HG03159 (cell line): ENCODE data around the gene DOCK3.

Experiments
- ATAC-seq: cut with Tn5 transposase; IDR thresholded peaks from one replicate; pipeline ENCODE4 v1.9.1; 2021; ENCODE audit warnings: mild to moderate bottlenecking, moderate library complexity; ENCODE audit not compliant: unreplicated experiment

The DOCK3 gene

GRCh38 chr3:51393134-51393495, 718.4 kb downstream of the DOCK3 start:
- no peak for ATAC-seq

- no peak for ATAC-seq
Measured at GRCh38 chr3:51393564-51393963, 718.8 kb downstream of the DOCK3 start.

GRCh38 chr3:51394541-51394940, 719.8 kb downstream of the DOCK3 start:
- no peak for ATAC-seq

- ATAC-seq, result no peak
Measured at GRCh38 chr3:51395493-51396213, 720.9 kb downstream of the DOCK3 start.

- ATAC-seq, result no peak
Measured at GRCh38 chr3:51396401-51396800, 721.7 kb downstream of the DOCK3 start.

GRCh38 chr3:51397392-51397791, 722.7 kb downstream of the DOCK3 start:
- no peak for ATAC-seq

GRCh38 chr3:51398595-51399310, 724.0 kb downstream of the DOCK3 start:
- ATAC-seq, result no peak

GRCh38 chr3:51400166-51400565, 725.4 kb downstream of the DOCK3 start:
- no peak for ATAC-seq

GRCh38 chr3:51401735-51402134, 727.0 kb downstream of the DOCK3 start:
- no peak for ATAC-seq

- no peak for ATAC-seq
Measured at GRCh38 chr3:51403675-51404074, 728.9 kb downstream of the DOCK3 start.

- no peak for ATAC-seq
Measured at GRCh38 chr3:51408021-51408420, 733.3 kb downstream of the DOCK3 start.

- ATAC-seq, result no peak
Measured at GRCh38 chr3:51408813-51409212, 734.1 kb downstream of the DOCK3 start.

- no peak for ATAC-seq
Measured at GRCh38 chr3:51422211-51422610, 747.5 kb downstream of the DOCK3 start.

- ATAC-seq, result no peak
Measured at GRCh38 chr3:51426921-51427320, 752.2 kb downstream of the DOCK3 start.

- ATAC-seq, result no peak
Measured at GRCh38 chr3:51429138-51429537, 754.4 kb downstream of the DOCK3 start.
